T-helper 1 cell treated with Interleukin-12 subunit alpha and Interleukin-12 subunit beta and Interleukin-4 antibody, amounts not matched to agents 30 ng/mL and 1 ng/mL, for 36 hours (primary cell): ENCODE measurements around the gene EPAS1. TPM values are rescaled to one million over a fixed set of nuclear protein-coding genes. Genes with fewer than 3 reads are reported as not detected.

Experiments used
- intact Hi-C: fragments of 100-400 bp; cut with micrococcal nuclease; formaldehyde crosslinking; loops from one replicate; pipeline ENCODE4 v1.15.1; 2024
- total RNA-seq: library from RNA; stranded (reverse); gene quantifications from 2 replicates; pipeline ENCODE4 v1.2.3, GENCODE V29; 2022

The EPAS1 gene
- total RNA-seq, 1 donor from 2014 or later = 17.1 TPM

DNA sequence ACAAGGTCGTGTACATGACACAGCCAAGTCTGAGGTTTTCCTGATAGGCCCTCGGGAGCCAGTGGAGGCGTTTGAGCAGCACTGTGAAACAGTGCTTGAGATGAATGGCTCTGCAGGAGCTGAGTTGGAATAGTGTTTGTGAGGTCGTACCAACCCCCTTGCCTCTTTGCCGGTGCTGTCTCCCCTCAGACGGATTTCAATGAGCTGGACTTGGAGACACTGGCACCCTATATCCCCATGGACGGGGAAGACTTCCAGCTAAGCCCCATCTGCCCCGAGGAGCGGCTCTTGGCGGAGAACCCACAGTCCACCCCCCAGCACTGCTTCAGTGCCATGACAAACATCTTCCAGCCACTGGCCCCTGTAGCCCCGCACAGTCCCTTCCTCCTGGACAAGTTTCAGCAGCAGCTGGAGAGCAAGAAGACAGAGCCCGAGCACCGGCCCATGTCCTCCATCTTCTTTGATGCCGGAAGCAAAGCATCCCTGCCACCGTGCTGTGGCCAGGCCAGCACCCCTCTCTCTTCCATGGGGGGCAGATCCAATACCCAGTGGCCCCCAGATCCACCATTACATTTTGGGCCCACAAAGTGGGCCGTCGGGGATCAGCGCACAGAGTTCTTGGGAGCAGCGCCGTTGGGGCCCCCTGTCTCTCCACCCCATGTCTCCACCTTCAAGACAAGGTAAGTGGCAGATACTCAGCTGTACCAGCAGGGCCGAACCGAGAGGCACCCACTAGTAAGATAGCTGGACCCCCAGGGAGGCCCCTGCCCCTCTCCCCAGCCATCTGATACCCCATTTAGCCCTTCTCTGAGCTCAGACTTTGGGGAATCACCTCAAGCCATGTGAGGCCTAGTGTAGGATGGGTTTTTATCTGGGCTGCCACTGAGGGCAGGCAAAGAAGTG, 83.1 kb downstream of the EPAS1 start:
- intact Hi-C loops = no loop called here

DNA sequence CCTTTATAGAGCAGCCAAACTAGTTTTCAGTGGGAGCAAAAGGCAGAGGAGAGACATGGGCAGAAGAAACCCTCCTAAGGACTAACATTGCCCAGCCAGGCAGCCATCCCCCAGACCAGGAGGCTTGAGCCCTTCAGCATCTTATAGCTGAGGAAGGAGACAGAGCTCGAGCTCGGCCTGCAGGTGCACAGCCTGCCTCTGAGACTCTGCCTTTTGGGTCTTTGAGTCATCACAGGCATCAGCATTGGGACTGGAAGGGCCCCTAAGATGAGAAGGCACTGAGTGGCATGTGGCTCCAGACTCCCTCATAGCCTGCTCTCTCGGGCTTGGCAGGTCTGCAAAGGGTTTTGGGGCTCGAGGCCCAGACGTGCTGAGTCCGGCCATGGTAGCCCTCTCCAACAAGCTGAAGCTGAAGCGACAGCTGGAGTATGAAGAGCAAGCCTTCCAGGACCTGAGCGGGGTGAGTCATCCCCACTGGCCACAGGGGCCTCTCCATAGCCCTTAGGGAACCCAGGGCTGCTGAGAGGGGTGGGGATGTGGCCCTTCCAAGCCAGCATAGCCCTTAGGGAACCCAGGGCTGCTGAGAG, 84.1 kb downstream of the EPAS1 start:
- intact Hi-C loops = no loop called here

GRCh38 chr2:46381871-46382270, 84.7 kb downstream of the EPAS1 start:
- intact Hi-C loops = no loop called here

GRCh38 chr2:46382331-46383112, 85.3 kb downstream of the EPAS1 start:
- intact Hi-C loops = no loop called here

DNA sequence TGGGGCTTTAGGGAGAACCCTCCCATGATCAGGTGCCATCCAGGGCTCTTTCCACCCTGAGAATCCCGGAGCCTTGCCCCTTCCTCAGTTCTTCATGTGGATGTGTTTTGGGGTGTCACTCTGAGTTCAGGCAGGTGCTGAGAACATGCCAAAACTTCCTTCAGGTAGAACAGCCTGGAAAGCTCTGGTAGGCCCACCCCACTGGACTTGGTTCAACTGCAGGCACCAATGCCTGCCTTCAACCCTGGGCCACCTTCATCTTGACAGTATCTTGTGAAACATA, 85.8 kb downstream of the EPAS1 start:
- intact Hi-C loops = no loop called here

DNA sequence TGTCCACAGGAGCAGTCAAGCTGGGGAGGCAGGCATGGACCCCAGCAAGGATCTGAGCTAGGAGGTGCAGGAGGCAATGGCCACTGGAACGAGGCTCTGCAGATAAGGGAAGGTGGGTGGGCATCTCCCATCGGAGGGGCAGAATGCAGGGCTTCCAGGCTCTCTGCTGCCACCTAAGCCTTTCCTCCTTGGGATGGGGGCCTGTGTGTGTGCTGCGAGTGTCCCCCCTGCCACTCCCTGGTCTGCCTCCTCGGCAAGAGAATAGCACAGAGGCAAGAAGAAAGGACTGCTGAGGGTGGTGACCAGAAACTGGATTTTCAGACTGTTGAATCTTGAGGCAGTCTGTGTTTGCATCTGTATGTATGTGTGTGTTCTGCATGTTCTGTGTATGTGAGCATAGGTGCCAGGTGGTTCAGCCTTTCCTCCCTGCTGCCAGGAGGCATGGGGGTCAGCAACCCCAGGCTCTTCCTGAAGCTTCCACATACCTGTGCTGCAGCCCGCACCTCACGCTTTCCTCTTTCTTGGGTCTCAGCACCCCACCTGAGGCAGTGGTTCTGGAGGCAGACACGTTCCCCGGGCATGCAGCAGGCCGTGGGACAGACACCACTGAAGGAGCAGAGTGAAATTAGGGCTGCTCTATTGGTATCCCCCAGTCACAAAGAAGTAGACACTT, 86.7 kb downstream of the EPAS1 start:
- intact Hi-C loops = no loop called here

DNA sequence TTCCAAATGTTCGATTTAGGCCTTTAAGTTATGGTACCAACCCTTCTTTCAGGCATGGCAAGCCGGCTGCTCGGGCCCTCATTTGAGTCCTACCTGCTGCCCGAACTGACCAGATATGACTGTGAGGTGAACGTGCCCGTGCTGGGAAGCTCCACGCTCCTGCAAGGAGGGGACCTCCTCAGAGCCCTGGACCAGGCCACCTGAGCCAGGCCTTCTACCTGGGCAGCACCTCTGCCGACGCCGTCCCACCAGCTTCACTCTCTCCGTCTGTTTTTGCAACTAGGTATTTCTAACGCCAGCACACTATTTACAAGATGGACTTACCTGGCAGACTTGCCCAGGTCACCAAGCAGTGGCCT, 87.2 kb downstream of the EPAS1 start:
- intact Hi-C loops = no loop called here

- intact Hi-C loops = no loop called here
These were observed 88.8 kb downstream of the EPAS1 start for GRCh38 chr2:46385786-46386577.

- intact Hi-C loops = no loop called here
These were observed 89.6 kb downstream of the EPAS1 start for GRCh38 chr2:46386763-46387162.

GRCh38 chr2:46387292-46387691, 90.1 kb downstream of the EPAS1 start:
- intact Hi-C loops = no loop called here

DNA sequence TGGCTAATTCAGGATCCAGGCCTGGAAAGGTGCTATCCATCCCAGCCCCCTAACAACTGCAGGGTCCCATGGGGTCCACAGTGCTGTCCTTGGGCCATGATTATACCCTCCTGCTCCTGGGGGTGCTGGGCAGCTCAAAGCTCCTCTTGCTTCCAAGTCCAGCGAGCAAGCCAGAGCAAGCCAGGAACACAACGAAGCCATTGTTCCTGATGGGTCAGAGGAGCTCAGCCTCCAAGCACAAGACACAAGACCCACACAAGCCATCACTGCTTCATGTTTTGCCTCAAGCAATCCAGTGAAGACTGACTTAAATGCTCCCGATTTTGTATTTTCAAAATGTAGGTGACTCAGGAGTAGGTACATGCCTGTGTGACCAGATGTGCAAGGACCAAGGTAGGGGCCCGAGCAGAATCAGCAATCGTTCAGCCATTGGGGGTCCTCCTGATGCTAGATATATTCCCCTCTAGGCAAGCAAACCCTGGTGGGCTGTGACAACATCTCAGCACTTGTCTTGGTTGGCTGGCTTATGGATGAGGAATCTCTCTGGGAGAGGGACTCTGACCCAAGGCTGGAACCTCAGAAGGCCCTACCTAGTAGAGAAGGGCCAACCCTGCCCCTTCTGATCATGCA, 90.8 kb downstream of the EPAS1 start:
- intact Hi-C loops = no loop called here

DNA sequence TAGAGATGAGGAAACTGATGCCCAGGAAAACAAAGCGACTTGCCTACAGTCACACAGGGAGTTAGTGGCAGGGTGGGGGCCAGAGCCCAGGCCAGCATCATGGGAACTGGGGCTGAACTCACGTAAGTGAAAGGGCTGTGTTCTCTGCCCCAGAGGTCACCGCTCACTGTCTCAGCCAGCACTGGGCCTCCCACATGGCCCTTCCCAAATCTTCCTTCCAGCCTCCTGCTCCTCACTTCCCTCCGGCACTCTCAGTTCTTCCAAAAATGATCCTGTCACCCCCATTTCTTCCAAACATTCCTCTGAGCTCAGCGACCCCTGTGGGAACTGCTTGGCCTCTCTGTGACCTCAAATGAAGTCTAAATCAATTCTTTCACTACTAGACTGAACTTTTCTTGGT, 91.7 kb downstream of the EPAS1 start:
- intact Hi-C loops = no loop called here

- intact Hi-C loops = no loop called here
These were observed 92.3 kb downstream of the EPAS1 start for GRCh38 chr2:46389417-46389916.

GRCh38 chr2:46390036-46390435, 92.8 kb downstream of the EPAS1 start:
- intact Hi-C loops = no loop called here

DNA sequence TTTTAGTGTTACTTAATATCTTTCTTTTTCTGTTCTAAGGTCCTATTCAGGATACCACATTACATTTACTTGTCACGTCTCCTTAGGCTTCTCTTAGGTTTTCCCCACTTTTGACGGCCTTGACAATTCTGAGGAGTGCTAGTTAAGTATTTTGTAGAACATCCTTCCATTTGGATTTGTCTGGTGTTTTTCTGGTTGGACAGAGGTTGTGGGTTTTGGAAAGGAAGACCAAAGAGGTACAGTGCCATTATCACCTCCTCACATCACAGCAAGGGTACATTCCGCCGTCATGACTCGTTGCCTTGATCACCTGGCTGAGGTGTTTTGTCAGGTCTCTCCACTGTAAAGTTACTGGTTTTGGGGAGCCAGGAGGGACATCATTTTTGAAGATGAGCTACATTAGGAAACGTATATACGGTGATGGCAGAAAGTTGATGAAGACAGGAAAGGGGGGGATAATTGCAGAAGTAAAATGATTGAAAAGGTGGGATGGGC, 93.7 kb downstream of the EPAS1 start:
- intact Hi-C loops = no loop called here

- intact Hi-C loops = no loop called here
These were observed 95.5 kb downstream of the EPAS1 start for GRCh38 chr2:46392561-46393346.

DNA sequence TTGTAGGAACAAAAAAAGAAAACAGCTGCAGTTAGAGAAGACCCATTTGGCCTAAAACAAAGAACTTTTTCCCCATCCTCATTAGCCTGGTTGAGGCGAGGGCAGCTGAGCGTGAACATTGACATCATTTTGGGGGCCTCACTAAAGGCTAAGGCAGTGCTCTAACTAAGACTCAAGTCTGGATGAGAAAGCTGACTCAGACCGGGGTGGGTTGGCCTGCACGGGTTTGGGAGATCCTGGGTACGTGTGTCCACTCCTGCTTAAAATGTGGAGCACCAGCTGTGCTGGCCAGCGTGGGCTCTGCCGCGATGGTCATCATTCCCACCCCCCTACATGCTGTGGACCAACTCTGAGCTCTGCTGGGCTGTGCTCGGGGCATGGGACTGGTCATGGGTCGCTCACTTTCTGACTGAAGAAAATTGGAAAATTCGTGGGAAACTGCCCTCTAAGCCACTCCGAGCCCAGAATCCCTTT, 96.2 kb downstream of the EPAS1 start:
- intact Hi-C loops = no loop called here

- intact Hi-C loops = no loop called here
These were observed 96.7 kb downstream of the EPAS1 start for GRCh38 chr2:46393865-46394264.
